Stomach smooth muscle (tissue), 2 donors: ENCODE data around the gene RAC3.

Experiments used
- H3K27ac ChIP-seq: one replicate; pipeline ENCODE4 v1.7.0; 2013; ENCODE audit warnings: mild to moderate bottlenecking, low read length, inconsistent platforms
- H3K27me3 ChIP-seq, 2 donors: one replicate each; pipeline ENCODE4 v1.7.0; 2013; ENCODE audit warnings: low read length in 2 of 2; ENCODE audit not compliant: insufficient read depth in 2 of 2, control insufficient read depth in 1 of 2
- H3K36me3 ChIP-seq, 2 donors: one replicate each; pipeline ENCODE4 v1.7.0; 2013; ENCODE audit warnings: low read length in 2 of 2; ENCODE audit not compliant: control insufficient read depth in 2 of 2, insufficient read depth in 2 of 2
- H3K4me1 ChIP-seq: one replicate; pipeline ENCODE4 v1.7.0; 2013; ENCODE audit warnings: low read length; ENCODE audit not compliant: control insufficient read depth, insufficient read depth
- H3K4me3 ChIP-seq, 2 donors: one replicate each; pipeline ENCODE4 v1.7.0; 2013; ENCODE audit warnings: low read length in 2 of 2
- H3K9ac ChIP-seq, 2 donors: one replicate each; pipeline ENCODE4 v1.7.0; 2013; ENCODE audit warnings: low read length in 2 of 2, mild to moderate bottlenecking in 1 of 2
- H3K9me3 ChIP-seq, 2 donors: one replicate each; pipeline ENCODE4 v1.7.0; 2013; ENCODE audit warnings: low read length in 2 of 2; ENCODE audit not compliant: control insufficient read depth in 2 of 2
- donor health status: healthy.
- donor health status: Pancreatic carcinoma.

The RAC3 gene

GRCh38 chr17:82029990-82030469 is 1.4 kb upstream of the RAC3 start:
- Histone ChIP-seq H3K4me3 (peak overlapping the region in 1 of 2 donors; percentile 71), H3K4me1 (peaks cover 25% of the 10 kb centered on the region), H3K36me3 (no peaks in the 10 kb centered on the region), H3K27me3 (peaks cover 0 to 12% of the 10 kb centered on the region in 2 donors), H3K27ac (no peak overlapping the region), H3K9me3 (no peaks in the 10 kb centered on the region), H3K9ac (no peak overlapping the region)

- Histone ChIP-seq H3K9ac (peak overlapping the region in 1 of 2 donors; percentile 28), H3K36me3 (no peaks in the 10 kb centered on the region), H3K4me1 (peaks cover 25% of the 10 kb centered on the region), H3K9me3 (no peaks in the 10 kb centered on the region), H3K27ac (no peak overlapping the region), H3K27me3 (peaks cover 0 to 12% of the 10 kb centered on the region in 2 donors), H3K4me3 (peak overlapping the region; percentile 52 to 71)
These were observed 792 bp upstream of the RAC3 start for GRCh38 chr17:82030470-82031302.

GRCh38 chr17:82031885-82032627 is 578 bp downstream of the RAC3 start:
- H3K9me3 ChIP-seq, result no peaks in the 10 kb centered on the region
- H3K27me3 ChIP-seq, result peaks cover 0 to 12% of the 10 kb centered on the region in 2 donors
- H3K4me3 ChIP-seq, result peak overlapping the region in 1 of 2 donors; percentile 54
- peaks cover 39% of the 10 kb centered on the region for H3K4me1 ChIP-seq
- no peak overlapping the region for H3K27ac ChIP-seq
- peak overlapping the region in 1 of 2 donors; percentile 47 for H3K9ac ChIP-seq
- H3K36me3 ChIP-seq, result no peaks in the 10 kb centered on the region

- Histone ChIP-seq H3K27ac (no peak overlapping the region), H3K36me3 (no peaks in the 10 kb centered on the region), H3K4me1 (peaks cover 48% of the 10 kb centered on the region), H3K9me3 (no peaks in the 10 kb centered on the region), H3K9ac (no peak overlapping the region), H3K27me3 (peaks cover 0 to 12% of the 10 kb centered on the region in 2 donors), H3K4me3 (no peak overlapping the region)
These were observed 2.0 kb downstream of the RAC3 start for GRCh38 chr17:82033359-82034085.

- no peaks in the 10 kb centered on the region for H3K9me3 ChIP-seq
- H3K36me3 ChIP-seq, result no peaks in the 10 kb centered on the region
- peaks cover 0 to 12% of the 10 kb centered on the region in 2 donors for H3K27me3 ChIP-seq
- no peak overlapping the region for H3K9ac ChIP-seq
- H3K4me3 ChIP-seq, result no peak overlapping the region
- no peak overlapping the region for H3K27ac ChIP-seq
- H3K4me1 ChIP-seq, result peaks cover 48% of the 10 kb centered on the region
These were observed 3.0 kb downstream of the RAC3 start for GRCh38 chr17:82034371-82035011.

GRCh38 chr17:82035488-82035887 is 4.0 kb downstream of the RAC3 start:
- Histone ChIP-seq H3K27me3 (peaks cover 0 to 12% of the 10 kb centered on the region in 2 donors), H3K4me3 (no peak overlapping the region), H3K9ac (no peak overlapping the region), H3K4me1 (peaks cover 42% of the 10 kb centered on the region), H3K36me3 (no peaks in the 10 kb centered on the region), H3K9me3 (no peaks in the 10 kb centered on the region), H3K27ac (no peak overlapping the region)

- H3K27ac ChIP-seq, result peak overlapping the region; percentile 88
These were observed 4.6 kb downstream of the RAC3 start for GRCh38 chr17:82035956-82036633.

GRCh38 chr17:82036634-82037091 is 5.2 kb downstream of the RAC3 start:
- H3K4me1 ChIP-seq, result peaks cover 33% of the 10 kb centered on the region
- H3K9me3 ChIP-seq, result no peaks in the 10 kb centered on the region
- H3K9ac ChIP-seq, result peak overlapping the region; percentile 82 to 92
- peaks cover 0 to 12% of the 10 kb centered on the region in 2 donors for H3K27me3 ChIP-seq
- H3K4me3 ChIP-seq, result peak overlapping the region; percentile 78 to 81
- H3K36me3 ChIP-seq, result no peaks in the 10 kb centered on the region
- peak overlapping the region; percentile 88 for H3K27ac ChIP-seq

More at GRCh38 chr17:82035956-82036633, 4.6 kb downstream of the RAC3 start:
- Histone ChIP-seq H3K4me1 (peaks cover 36% of the 10 kb centered on the region), H3K36me3 (no peaks in the 10 kb centered on the region), H3K27me3 (peaks cover 0 to 12% of the 10 kb centered on the region in 2 donors), H3K9ac (peak overlapping the region; percentile 82 to 92), H3K4me3 (peak overlapping the region; percentile 78 to 81), H3K9me3 (no peaks in the 10 kb centered on the region)

- peak within 1 kb of the TSS; percentile 82 to 92 for H3K9ac ChIP-seq
- H3K4me3 ChIP-seq, result peak within 1 kb of the TSS; percentile 78 to 81
- no peaks in the 10 kb centered on the region for H3K9me3 ChIP-seq
- H3K27ac ChIP-seq, result peak within 1 kb of the TSS; percentile 88
- peaks cover 28% of the 10 kb centered on the region for H3K4me1 ChIP-seq
- H3K27me3 ChIP-seq, result peaks cover 0 to 9% of the 10 kb centered on the region in 2 donors
- H3K36me3 ChIP-seq, result no peaks in the 10 kb centered on the region
These were observed 5.8 kb downstream of the RAC3 start, which contains the start of gene DCXR for GRCh38 chr17:82037092-82037888. Gene DCXR, minus strand, starts transcription at chr17:82037697. Its CDS starts 15 bp downstream, at chr17:82037682.
